Measurements from ENCODE around the gene SPRED2.

SPRED2 gene

GRCh38 chr2:65420712-65421431, 11.5 kb downstream of the SPRED2 start:
- TF ChIP-seq, protein P1, sequence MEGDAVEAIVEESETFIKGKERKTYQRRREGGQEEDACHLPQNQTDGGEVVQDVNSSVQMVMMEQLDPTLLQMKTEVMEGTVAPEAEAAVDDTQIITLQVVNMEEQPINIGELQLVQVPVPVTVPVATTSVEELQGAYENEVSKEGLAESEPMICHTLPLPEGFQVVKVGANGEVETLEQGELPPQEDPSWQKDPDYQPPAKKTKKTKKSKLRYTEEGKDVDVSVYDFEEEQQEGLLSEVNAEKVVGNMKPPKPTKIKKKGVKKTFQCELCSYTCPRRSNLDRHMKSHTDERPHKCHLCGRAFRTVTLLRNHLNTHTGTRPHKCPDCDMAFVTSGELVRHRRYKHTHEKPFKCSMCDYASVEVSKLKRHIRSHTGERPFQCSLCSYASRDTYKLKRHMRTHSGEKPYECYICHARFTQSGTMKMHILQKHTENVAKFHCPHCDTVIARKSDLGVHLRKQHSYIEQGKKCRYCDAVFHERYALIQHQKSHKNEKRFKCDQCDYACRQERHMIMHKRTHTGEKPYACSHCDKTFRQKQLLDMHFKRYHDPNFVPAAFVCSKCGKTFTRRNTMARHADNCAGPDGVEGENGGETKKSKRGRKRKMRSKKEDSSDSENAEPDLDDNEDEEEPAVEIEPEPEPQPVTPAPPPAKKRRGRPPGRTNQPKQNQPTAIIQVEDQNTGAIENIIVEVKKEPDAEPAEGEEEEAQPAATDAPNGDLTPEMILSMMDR (IDR thresholded peaks at IDR 0.05): no peak

DNA sequence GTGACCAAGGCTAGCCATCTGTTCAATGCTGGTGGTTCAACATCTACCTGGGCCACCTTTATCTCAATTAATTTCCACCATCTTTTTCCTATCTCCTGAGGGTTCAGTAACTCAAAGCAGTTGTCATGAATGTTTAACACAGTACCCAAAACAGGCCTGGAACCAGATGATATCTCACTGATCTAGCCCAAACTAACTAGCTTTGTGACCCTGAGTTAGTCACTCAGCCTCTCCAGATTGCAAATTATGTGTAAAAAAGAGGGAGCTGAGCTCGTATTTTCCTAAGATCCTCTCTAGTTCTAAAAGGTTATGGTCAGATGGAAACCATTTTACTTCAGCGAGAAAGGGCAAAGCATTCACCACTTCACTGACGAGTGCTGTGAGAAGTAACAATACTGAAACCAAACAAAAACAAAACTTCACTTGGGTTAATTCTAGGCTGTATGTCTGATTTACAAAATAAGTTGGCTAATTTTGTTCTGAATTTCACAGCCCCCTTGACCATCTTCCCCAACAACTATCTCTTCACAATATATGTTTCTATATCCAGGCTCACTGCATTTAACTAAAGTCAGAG, 14.8 kb downstream of the SPRED2 start:
- TF ChIP-seq, protein P1 (IDR thresholded peaks at IDR 0.05): no peak

GRCh38 chr2:65416945-65417344, 15.5 kb downstream of the SPRED2 start:
- TF ChIP-seq, protein P1 (IDR thresholded peaks at IDR 0.05): no peak

DNA sequence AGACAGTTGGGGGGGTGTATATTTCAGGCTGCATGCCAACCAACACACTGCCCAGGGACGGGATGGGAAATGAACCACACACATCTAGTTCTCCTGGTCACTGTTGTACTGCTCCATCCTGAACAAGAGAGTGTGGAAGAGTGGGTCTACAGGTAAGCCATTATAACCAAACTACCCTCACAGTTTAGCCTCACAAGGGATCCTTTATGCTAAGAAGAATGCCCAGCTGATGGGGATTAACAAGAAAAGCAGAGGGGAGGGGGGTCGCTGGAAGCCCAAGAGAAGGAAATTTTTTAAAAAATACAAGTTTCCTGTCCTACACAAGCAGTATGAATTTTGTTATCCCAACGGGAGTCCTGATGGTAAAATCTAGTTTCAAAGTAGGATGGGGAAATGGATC, 16.1 kb downstream of the SPRED2 start:
- TF ChIP-seq, protein P1 (IDR thresholded peaks at IDR 0.05): no peak

GRCh38 chr2:65415091-65415490, 17.3 kb downstream of the SPRED2 start:
- TF ChIP-seq, protein P1 (IDR thresholded peaks at IDR 0.05): no peak

- TF ChIP-seq, protein P1 (IDR thresholded peaks at IDR 0.05): no peak
Observed at GRCh38 chr2:65413610-65414009, 18.8 kb downstream of the SPRED2 start.

GRCh38 chr2:65413106-65413505, 19.3 kb downstream of the SPRED2 start:
- TF ChIP-seq, protein P1 (IDR thresholded peaks at IDR 0.05): no peak

Data from LNCAP (cell line).